ENCODE data around the gene KDM8. TPM values are rescaled to one million over a fixed set of nuclear protein-coding genes. Genes with fewer than 3 reads are reported as not detected.

KDM8 gene
- total and polyA plus RNA-seq, 9 of the 15 experiments (the other 6 are each of a cell fraction or from before 2014, with no cell fraction given), result 0.61 to 9.1 (median 5.4) TPM

DNA sequence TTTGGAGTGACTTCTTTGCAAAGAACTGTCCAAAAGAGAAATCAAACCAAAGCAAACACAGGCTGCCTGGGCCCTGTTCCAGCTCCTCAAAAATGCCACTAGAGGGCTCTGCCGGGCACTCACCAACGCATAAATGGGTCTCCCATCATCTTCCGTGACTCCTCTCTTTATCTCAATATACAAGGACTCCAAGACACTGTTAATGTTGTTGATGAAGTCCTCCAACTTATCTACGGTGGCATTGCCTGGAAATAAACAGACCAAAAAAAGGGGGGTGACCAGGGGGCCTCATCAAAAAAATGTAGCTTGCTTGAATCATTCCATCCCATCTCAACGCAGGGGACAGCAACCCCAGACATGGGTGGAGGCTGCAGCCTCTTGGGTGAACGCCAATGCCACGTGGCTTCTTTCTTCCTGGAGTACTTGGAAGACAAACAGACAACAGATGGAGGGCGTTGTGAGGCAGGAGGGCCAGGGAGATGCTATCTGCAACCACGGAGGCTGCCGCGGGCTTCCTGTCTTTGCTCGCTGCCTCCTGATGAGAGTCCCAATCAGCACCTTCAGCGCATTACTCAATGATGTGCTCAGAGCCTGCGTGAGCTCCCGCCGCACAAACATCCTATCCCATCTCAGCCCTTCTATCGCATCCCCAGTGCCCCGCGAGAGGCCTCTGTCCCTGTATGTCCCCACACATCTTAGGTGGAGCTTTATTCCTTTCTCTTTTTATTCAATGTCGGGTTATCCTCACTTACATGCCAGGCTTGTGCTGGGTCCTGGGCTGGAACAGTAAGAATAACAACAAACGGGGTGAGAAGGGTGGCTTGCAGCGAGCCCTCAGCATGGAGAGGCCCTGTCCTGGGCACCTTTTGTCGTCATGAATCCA lies 32.0 kb downstream of the KDM8 start (continued):
- TF ChIP-seq TARDBP (IDR thresholded peaks at IDR 0.05) (no peak), ELF2 (CRISPR knock-in tag; IDR thresholded peaks at IDR 0.05) (peak; percentile 15; the same call in 1 of the 2 replicates), ARID2 (IDR thresholded peaks at IDR 0.05) (no peak), NONO (IDR thresholded peaks at IDR 0.05; ENCODE audit: low read depth in 2 of 2, low read length in 1 of 2) (no peak), STAG1 (CRISPR knock-in tag; IDR thresholded peaks at IDR 0.05; ENCODE audit: borderline replicate concordance) (no peak), POLR2AphosphoS5 (IDR thresholded peaks at IDR 0.05; ENCODE audit: control insufficient read depth, insufficient read depth, low read depth, low read length) (no peak), C11orf30 (IDR thresholded peaks at IDR 0.05; ENCODE audit: low read depth) (no peak), NEUROD1 (IDR thresholded peaks at IDR 0.05; ENCODE audit: borderline replicate concordance, low read depth, low read length, partially characterized antibody) (peak; percentile 65), ILK (tag; IDR thresholded peaks at IDR 0.05; ENCODE audit: borderline replicate concordance, low read depth) (no peak), SMAD4 (CRISPR knock-in tag; conservative IDR thresholded peaks at IDR 0.05) (peak; percentile 86), ZBTB1 (CRISPR knock-in tag; IDR thresholded peaks at IDR 0.05; ENCODE audit: borderline replicate concordance, low read depth) (no peak), ZNF3 (CRISPR knock-in tag; IDR thresholded peaks at IDR 0.05) (no peak), NCOA6 (IDR thresholded peaks at IDR 0.05) (no peak)
- TF ChIP-seq, protein P1, sequence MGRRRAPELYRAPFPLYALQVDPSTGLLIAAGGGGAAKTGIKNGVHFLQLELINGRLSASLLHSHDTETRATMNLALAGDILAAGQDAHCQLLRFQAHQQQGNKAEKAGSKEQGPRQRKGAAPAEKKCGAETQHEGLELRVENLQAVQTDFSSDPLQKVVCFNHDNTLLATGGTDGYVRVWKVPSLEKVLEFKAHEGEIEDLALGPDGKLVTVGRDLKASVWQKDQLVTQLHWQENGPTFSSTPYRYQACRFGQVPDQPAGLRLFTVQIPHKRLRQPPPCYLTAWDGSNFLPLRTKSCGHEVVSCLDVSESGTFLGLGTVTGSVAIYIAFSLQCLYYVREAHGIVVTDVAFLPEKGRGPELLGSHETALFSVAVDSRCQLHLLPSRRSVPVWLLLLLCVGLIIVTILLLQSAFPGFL (CRISPR knock-in tag; IDR thresholded peaks at IDR 0.05), result no peak
- TF ChIP-seq, protein P2, sequence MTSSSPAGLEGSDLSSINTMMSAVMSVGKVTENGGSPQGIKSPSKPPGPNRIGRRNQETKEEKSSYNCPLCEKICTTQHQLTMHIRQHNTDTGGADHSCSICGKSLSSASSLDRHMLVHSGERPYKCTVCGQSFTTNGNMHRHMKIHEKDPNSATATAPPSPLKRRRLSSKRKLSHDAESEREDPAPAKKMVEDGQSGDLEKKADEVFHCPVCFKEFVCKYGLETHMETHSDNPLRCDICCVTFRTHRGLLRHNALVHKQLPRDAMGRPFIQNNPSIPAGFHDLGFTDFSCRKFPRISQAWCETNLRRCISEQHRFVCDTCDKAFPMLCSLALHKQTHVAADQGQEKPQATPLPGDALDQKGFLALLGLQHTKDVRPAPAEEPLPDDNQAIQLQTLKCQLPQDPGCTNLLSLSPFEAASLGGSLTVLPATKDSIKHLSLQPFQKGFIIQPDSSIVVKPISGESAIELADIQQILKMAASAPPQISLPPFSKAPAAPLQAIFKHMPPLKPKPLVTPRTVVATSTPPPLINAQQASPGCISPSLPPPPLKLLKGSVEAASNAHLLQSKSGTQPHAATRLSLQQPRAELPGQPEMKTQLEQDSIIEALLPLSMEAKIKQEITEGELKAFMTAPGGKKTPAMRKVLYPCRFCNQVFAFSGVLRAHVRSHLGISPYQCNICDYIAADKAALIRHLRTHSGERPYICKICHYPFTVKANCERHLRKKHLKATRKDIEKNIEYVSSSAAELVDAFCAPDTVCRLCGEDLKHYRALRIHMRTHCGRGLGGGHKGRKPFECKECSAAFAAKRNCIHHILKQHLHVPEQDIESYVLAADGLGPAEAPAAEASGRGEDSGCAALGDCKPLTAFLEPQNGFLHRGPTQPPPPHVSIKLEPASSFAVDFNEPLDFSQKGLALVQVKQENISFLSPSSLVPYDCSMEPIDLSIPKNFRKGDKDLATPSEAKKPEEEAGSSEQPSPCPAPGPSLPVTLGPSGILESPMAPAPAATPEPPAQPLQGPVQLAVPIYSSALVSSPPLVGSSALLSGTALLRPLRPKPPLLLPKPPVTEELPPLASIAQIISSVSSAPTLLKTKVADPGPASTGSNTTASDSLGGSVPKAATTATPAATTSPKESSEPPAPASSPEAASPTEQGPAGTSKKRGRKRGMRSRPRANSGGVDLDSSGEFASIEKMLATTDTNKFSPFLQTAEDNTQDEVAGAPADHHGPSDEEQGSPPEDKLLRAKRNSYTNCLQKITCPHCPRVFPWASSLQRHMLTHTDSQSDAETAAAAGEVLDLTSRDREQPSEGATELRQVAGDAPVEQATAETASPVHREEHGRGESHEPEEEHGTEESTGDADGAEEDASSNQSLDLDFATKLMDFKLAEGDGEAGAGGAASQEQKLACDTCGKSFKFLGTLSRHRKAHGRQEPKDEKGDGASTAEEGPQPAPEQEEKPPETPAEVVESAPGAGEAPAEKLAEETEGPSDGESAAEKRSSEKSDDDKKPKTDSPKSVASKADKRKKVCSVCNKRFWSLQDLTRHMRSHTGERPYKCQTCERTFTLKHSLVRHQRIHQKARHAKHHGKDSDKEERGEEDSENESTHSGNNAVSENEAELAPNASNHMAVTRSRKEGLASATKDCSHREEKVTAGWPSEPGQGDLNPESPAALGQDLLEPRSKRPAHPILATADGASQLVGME (CRISPR knock-in tag; IDR thresholded peaks at IDR 0.05), result no peak
- TF ChIP-seq, protein P3, sequence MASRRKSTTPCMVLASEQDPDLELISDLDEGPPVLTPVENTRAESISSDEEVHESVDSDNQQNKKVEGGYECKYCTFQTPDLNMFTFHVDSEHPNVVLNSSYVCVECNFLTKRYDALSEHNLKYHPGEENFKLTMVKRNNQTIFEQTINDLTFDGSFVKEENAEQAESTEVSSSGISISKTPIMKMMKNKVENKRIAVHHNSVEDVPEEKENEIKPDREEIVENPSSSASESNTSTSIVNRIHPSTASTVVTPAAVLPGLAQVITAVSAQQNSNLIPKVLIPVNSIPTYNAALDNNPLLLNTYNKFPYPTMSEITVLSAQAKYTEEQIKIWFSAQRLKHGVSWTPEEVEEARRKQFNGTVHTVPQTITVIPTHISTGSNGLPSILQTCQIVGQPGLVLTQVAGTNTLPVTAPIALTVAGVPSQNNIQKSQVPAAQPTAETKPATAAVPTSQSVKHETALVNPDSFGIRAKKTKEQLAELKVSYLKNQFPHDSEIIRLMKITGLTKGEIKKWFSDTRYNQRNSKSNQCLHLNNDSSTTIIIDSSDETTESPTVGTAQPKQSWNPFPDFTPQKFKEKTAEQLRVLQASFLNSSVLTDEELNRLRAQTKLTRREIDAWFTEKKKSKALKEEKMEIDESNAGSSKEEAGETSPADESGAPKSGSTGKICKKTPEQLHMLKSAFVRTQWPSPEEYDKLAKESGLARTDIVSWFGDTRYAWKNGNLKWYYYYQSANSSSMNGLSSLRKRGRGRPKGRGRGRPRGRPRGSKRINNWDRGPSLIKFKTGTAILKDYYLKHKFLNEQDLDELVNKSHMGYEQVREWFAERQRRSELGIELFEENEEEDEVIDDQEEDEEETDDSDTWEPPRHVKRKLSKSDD (conservative IDR thresholded peaks at IDR 0.05; ENCODE audit: low read length), result no peak
- TF ChIP-seq, protein P4, sequence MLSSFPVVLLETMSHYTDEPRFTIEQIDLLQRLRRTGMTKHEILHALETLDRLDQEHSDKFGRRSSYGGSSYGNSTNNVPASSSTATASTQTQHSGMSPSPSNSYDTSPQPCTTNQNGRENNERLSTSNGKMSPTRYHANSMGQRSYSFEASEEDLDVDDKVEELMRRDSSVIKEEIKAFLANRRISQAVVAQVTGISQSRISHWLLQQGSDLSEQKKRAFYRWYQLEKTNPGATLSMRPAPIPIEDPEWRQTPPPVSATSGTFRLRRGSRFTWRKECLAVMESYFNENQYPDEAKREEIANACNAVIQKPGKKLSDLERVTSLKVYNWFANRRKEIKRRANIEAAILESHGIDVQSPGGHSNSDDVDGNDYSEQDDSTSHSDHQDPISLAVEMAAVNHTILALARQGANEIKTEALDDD (IDR thresholded peaks at IDR 0.05), result no peak

Measured in K562 (cell line).